ENCODE data around the gene CPNE9. TPM values are rescaled to one million over a fixed set of nuclear protein-coding genes. Genes with fewer than 3 reads are reported as not detected.

CPNE9 gene
- total and polyA plus RNA-seq, 2 of the 13 experiments (the other 11 are each of a cell fraction or from before 2014, with no cell fraction given) = 0.20 TPM; not detected in 1

- TF ChIP-seq ARHGAP35 (CRISPR knock-in tag; IDR thresholded peaks at IDR 0.05; ENCODE audit: borderline replicate concordance) (0 out of 2 replicates have a peak, but pooled peaks have one; percentile 35), PATZ1 (CRISPR knock-in tag; IDR thresholded peaks at IDR 0.05) (peak; percentile 52), CHCHD3 (CRISPR knock-in tag; IDR thresholded peaks at IDR 0.05) (no peak), NFKB2 (CRISPR knock-in tag; IDR thresholded peaks at IDR 0.05; ENCODE audit: borderline replicate concordance) (peak; percentile 74), ZBTB7B (CRISPR knock-in tag; IDR thresholded peaks at IDR 0.05) (0 out of 2 replicates have a peak, but pooled peaks have one; percentile 41), ZBTB33 (CRISPR knock-in tag; IDR thresholded peaks at IDR 0.05) (peak; percentile 43; the same call in 1 of the 2 replicates), FOSL2 (CRISPR knock-in tag; IDR thresholded peaks at IDR 0.05) (0 out of 2 replicates have a peak, but pooled peaks have one; percentile 29), RFX3 (CRISPR knock-in tag; IDR thresholded peaks at IDR 0.05) (peak; percentile 53; the same call in 1 of the 2 replicates), ZNF883 (CRISPR knock-in tag; IDR thresholded peaks at IDR 0.05; ENCODE audit: not compliant biosample characterization) (peak; percentile 63), ZNF253 (CRISPR knock-in tag; IDR thresholded peaks at IDR 0.05; ENCODE audit: borderline replicate concordance) (no peak), ZNF224 (CRISPR knock-in tag; IDR thresholded peaks at IDR 0.05) (no peak), ZNF891 (CRISPR knock-in tag; IDR thresholded peaks at IDR 0.05) (peak; percentile 38; the same call in 1 of the 2 replicates), MXD4 (CRISPR knock-in tag; IDR thresholded peaks at IDR 0.05) (peak; percentile 76; the same call in 1 of the 2 replicates), ZNF407 (CRISPR knock-in tag; IDR thresholded peaks at IDR 0.05; ENCODE audit: not compliant biosample characterization) (peak; percentile 67), HIVEP1 (CRISPR knock-in tag; IDR thresholded peaks at IDR 0.05) (no peak), MAF1 (CRISPR knock-in tag; IDR thresholded peaks at IDR 0.05; ENCODE audit: borderline replicate concordance) (no peak; the same call in 1 of the 2 replicates)
Measured at GRCh38 chr3:9704347-9705322, 1.0 kb downstream of the CPNE9 start (continued).

Measured in HepG2 (cell line).